HG03103 (cell line): ENCODE data around the gene GJA10.
A peak's percentile ranks its signal among the peaks of the same experiment; 100 is the strongest.

Experiments used
- ATAC-seq: cut with Tn5 transposase; IDR thresholded peaks from one replicate; pipeline ENCODE4 v1.9.1; 2021; ENCODE audit warnings: low read depth; ENCODE audit not compliant: unreplicated experiment

The GJA10 gene

DNA sequence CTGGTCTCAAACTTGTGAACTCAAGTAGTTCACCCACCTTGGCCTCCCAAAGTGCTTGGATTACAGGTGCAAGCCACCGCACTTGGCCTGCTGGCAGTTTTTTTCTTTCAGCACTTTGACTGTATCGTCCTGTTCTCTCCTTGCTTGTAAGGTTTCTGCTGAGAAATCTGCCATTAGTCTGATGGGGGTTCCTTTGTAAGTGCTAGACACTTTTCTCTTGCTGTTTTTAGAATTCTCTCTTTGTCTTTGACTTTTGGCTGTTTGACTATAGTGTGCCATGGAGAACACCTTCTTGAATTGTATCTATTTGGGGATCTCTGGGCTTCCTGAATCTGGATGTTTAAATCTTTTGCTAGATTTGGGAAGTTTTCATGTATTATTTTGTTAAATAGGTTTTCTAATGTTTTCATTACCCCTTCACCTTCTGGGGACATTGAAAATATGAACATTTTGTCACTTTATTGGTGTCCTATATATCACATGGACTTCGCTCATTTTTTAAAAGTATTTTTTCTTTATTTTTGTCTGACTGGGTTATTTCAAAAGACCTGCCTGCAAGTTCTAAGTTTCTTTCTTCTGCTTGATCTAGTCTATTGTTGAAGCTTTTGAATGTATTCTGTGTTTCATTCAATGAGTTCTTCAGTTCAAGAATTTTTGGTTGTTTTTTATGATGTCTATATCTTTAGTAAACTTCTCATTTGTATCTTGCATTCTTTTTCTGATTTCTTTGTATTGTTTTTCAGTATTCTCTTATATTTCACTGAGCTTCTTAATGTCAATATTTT lies 22.1 kb downstream of the GJA10 start:
- no peak for ATAC-seq

DNA sequence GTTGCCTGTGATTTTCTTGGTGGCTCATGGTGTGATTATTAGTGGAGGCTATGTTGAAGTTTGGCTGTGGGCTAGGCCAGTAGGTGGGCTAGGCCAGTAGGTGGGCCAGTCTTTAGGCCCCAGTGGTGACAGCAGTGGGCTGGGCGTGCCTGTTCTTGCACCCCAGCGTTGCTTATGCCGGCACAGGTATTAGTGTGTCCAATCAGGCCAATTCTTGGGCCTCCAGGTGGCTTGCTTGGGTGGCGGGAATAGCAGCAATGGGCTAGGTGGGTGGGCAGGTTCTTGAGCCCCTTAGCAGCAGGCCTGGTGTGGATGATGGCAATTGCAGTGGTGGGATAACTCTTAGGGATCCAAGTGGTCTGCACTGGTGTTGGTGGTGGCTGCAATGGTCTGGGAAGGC lies 22.9 kb downstream of the GJA10 start:
- no peak for ATAC-seq

DNA sequence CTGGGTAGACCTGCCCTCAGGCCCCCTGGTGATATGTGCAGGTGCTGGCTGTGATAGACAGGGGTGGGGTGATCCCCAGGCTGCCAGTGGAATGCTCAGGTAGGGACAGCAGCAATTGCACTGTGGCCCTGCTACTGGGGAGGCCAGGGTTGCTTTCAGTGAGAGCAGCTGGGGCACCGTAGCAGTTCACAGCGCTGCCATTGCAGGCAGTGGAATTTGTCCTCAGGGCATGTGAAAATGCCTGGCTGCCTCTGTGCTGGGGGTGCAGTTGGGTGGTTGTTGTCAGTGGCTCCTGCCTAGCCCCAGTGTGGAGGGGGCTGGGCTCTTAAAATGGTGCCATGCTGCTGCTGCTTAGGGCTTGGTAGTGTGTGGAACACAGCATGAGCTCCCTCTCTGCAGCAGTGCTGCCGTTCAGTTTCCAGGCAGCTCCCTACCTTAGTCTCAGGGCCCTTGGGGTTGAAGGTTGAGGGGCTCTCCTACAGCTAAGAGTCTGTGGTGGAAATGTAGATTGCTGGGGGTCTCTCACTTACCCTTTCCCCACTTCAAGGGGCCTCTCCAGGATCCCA lies 23.6 kb downstream of the GJA10 start:
- ATAC-seq: no peak

DNA sequence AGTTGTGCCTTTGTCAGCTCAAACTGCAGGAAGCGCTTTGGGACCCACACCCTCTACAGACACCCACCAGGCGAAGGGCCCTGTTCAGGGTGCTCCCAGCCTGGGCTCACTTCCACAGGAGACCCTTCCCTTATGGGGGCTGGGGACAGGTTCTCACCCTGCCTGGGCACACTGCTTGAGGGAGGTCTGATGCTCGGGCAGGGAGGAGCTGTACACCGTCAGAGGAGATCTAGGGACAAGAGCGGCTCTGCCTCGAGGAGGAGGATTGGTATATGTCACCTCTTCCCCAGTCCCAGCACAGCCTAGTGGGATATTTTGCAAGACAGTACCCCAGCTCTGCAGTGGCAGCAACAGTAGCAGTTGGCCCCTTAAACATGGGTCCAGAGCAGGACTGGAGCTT lies 26.9 kb downstream of the GJA10 start:
- no peak for ATAC-seq

GRCh38 chr6:89921691-89922090 lies 27.4 kb downstream of the GJA10 start:
- no peak for ATAC-seq

DNA sequence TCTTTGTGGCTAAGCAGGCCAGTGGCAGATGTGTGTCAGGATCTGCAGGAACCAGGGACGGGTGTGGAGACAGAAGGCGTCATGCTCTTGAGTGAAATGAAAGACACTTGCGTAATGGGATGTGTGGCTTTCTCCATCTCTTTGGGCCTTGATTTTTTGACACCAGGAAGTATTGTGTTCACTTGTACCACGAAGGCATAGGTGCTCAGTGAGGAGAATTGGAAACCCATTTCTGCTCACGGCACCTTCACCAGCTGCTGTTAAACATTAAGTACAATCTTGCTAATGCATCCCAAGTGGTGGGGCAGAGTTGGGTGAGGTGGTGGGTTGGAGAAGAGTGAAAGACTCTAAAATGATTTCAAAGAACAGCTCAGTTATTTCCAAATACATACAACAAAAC lies 30.0 kb downstream of the GJA10 start:
- no peak for ATAC-seq

- no peak for ATAC-seq
Observed at GRCh38 chr6:89925826-89926225, 31.6 kb downstream of the GJA10 start.

DNA sequence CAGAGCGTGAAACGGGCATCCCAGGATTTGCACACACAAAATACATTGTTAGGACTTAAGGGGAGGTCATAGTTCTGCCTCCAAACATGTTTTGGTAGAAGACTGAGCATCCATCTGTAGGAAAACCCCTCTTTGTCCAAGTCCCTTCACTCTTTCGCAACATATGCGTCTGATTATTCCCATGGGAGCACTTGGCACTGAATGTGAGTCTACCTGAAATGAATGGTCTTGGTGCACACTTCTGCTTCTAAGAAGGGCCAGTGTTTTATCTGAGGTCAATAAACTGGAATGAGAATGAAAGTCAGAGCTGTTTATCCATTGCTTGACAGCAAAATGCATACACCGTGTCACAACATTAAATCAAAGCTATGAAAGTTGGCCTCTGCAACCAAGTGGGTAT lies 33.0 kb downstream of the GJA10 start:
- ATAC-seq: no peak

DNA sequence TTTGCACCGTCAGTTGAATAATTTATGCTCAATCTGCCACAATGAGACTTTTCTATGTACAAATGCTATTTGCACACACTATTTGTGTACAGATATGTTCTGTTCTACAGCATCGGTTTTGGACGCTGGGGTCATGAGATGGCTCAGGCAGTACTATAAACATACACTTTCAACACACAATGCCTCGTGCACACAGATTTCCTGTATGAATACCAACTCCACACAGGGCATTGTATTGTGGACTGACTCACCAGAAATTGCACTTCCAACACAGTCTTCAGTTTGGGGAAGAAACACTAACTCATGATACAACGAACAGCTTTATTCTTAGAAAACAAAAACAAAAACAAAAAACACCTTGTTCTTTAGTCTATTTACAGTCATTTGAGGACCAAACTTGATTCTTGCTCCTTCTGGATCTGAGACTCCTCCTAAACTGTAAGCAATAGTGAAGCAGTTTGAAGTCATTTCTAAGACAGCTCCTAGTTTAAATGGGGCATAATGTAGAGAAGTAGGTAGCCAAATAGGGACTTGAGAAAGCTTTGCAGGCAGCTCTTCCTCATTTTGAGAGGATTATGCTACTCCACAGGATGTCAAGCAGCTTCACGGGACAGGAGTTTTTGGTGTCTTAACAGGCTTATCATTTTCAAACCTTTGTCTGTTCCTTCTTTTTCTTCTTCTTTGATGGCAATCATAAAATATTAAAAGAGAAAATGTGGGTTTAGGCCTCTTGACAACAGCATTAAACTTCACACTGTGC lies 33.7 kb downstream of the GJA10 start:
- no peak for ATAC-seq

GRCh38 chr6:89928604-89929003 lies 34.3 kb downstream of the GJA10 start:
- ATAC-seq: no peak

GRCh38 chr6:89930789-89931188 lies 36.5 kb downstream of the GJA10 start:
- no peak for ATAC-seq

- ATAC-seq: no peak
Observed at GRCh38 chr6:89932245-89932802, 38.1 kb downstream of the GJA10 start.

GRCh38 chr6:89934685-89935366 lies 40.6 kb downstream of the GJA10 start:
- no peak for ATAC-seq

DNA sequence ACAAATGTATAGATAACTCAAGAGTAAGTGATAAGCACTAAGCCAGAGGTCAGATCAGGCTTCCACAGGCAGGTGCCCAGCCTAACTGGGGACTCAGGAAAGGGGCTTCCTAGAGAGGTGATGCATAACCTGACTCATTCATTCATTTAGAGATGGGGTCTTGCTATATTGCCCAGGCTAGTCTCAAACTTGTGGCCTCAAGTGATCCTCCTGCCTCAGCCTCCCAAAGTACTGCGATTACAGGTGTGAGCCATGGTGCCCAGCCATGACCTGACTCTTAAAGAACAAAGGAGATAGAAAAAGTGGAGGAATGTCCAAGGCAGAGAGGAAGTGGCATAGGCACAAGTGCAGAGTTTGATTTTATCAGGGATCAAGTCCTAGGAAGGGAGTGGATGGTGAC lies 41.9 kb downstream of the GJA10 start:
- ATAC-seq: no peak

DNA sequence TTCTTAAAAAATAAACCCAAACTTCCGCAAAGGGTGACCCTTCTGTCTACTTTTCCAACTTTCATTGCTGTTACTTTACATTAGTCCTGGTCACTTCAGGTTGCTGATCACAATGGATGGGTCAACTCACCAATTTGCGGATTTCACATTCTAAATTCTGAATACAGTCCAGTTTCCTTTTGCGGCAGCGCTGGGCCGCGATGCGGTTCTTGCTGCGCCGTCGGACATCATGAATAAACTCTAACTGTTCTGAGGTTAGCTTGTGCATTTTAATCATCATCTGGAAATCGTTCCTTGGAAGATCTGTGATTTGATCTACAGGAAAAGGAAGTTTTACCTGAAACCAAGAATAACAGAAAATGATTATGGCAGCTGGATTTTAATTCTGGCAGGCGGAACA lies 43.7 kb downstream of the GJA10 start:
- ATAC-seq: no peak

DNA sequence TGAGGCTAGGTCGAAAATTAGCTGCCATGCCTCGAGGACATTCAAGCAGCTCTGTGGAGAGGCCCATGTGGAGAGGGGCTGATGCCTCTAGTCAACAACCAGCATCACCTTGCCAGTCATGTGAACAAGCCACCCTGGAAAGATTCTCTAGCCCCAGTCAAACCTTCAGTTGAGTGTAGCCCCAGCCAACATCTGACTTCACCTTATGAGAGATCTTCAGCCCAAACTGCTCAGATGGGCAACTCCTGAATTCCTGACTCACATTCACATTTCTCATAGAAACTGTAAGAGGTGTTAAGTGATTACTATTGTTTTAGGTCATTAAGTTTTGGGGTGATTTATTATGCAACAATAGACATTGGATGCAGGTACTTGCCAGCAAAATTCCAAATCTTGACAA lies 44.9 kb downstream of the GJA10 start:
- no peak for ATAC-seq

DNA sequence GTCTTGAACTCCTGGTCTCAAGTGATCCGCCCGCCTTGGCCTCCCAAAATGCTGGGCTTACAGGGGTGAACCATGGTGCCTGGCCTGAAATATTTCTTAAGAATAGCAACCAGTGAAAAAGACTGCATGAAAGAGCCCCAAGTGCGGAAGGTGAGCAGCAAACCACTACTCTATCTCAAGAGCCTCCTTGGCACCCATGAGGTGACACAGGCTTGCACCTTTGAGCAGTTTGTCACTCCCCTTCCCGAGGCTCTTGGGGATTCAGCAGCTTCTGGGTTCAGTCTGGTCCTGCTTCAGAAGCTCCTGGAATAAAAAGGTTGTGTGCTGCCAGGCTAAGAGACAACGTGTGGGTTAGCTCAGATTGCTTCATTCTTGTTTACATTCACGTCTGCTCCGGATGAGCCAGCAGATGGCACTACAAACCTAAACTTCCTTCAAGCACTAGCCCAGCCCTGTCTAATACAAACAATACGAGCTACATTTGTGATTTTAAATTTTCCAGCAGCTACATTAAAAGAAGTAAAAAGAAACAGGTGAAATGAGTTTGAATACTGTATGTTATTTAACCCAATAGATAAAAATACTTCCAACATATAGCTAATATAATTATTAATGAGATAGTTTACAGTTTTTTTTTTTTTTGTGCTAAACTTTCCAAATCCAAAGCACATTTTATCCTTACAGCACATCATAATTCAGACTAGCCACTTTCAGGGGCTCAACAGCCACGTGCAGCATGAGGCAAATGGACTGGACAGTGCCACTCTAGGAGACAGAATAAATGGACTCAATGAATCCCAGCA lies 46.2 kb downstream of the GJA10 start:
- ATAC-seq: peak; percentile 78

DNA sequence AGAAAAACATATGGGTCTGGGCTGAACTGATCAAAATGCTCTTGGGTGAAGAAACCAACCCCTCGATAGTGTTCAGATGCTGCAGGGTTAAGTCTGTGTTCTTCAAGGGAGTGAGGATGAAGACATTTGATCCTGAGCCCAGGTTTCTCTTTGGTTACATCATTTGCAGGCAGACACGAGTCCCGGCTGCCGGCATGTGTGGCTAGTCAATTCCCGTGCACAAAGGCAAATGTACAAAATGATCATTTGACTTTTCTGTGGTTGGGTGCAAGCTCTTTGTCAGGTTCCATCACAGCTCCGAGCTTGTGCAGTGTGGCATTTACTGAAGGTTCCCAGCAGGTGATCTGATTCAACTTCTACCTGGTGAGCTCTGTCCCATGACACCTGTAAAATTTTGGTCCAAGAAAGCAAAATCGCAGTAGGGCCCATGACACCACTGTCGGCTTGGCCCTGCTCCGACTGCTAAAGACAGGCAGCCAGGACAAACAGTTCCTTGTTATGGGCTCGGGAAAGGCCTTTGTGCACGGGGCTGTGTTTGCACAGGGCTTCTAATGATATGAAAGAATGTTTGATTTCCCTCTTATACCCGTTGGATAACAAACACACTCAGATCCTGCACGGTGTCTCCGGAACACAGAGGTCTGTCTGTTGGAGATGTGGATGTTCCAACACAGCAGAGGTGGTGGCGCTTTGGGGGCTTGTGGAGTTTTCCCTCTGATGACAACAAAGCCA lies 46.9 kb downstream of the GJA10 start:
- no peak for ATAC-seq

- no peak for ATAC-seq
Observed at GRCh38 chr6:89941763-89942497, 47.7 kb downstream of the GJA10 start.
